ENCODE data around the gene PUS10. TPM values are rescaled to one million over a fixed set of nuclear protein-coding genes. Genes with fewer than 3 reads are reported as not detected.

Gene PUS10
- total and polyA plus RNA-seq, 2 of the 8 experiments (the other 6 are each of a cell fraction or from before 2014, with no cell fraction given), result 1.3 to 3.1 TPM

GRCh38 chr2:61006486-61007105 lies 11.5 kb downstream of the PUS10 start (continued):
- TF ChIP-seq SIN3A (conservative IDR thresholded peaks at IDR 0.05 in 1 of 2, IDR thresholded peaks at IDR 0.05 in 1 of 2; ENCODE audit: low read depth in 1 of 2, low read length in 2 of 2) (no peak), CTBP2 (IDR thresholded peaks at IDR 0.05; ENCODE audit: borderline replicate concordance, insufficient read depth, insufficient read length, low read length) (no peak), TEAD4 (IDR thresholded peaks at IDR 0.05; ENCODE audit: low read depth, low read length) (no peak), TBP (IDR thresholded peaks at IDR 0.05; ENCODE audit: low read depth, low read length) (no peak), ZNF274 (IDR thresholded peaks at IDR 0.05; ENCODE audit: borderline replicate concordance, extremely low read depth, low read length) (no peak), CTCF (IDR thresholded peaks at IDR 0.05; ENCODE audit: control extremely low read depth in 1 of 3, insufficient read depth in 1 of 3, low read depth in 1 of 3, low read length in 3 of 3) (no peak)
- TF ChIP-seq, protein P1, sequence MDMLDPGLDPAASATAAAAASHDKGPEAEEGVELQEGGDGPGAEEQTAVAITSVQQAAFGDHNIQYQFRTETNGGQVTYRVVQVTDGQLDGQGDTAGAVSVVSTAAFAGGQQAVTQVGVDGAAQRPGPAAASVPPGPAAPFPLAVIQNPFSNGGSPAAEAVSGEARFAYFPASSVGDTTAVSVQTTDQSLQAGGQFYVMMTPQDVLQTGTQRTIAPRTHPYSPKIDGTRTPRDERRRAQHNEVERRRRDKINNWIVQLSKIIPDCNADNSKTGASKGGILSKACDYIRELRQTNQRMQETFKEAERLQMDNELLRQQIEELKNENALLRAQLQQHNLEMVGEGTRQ (IDR thresholded peaks at IDR 0.05; ENCODE audit: low read length), result no peak
